HG02973 (cell line): ENCODE measurements around the gene C10orf143.
"Not testable (repeated sequence)": the region's sequence is repeated elsewhere in the genome, so short reads cannot be mapped to it uniquely, and the experiment has no call there.

Experiments used
- ATAC-seq: cut with Tn5 transposase; IDR thresholded peaks from one replicate; pipeline ENCODE4 v1.9.1; 2021; ENCODE audit warnings: moderate library complexity; ENCODE audit not compliant: unreplicated experiment

The C10orf143 gene

GRCh38 chr10:130110246-130111112 lies at the start of gene C10orf143:
C10orf143 (minus strand) TSS chr10:130110830; CDS start chr10:130110772, 58 bp downstream.
- ATAC-seq = peak; percentile 81

GRCh38 chr10:130159192-130159794 lies 48.7 kb upstream of the C10orf143 start:
- no peak for ATAC-seq

GRCh38 chr10:130146042-130146441 lies 35.4 kb upstream of the C10orf143 start:
- ATAC-seq = no peak

- ATAC-seq = peak; percentile 76
These were observed 31.2 kb upstream of the C10orf143 start for GRCh38 chr10:130141878-130142277.

GRCh38 chr10:130141460-130141859 lies 30.8 kb upstream of the C10orf143 start:
- ATAC-seq = no peak

GRCh38 chr10:130141038-130141437 lies 30.4 kb upstream of the C10orf143 start:
- no peak for ATAC-seq

- no peak for ATAC-seq
These were observed 29.8 kb upstream of the C10orf143 start for GRCh38 chr10:130140425-130140824.

GRCh38 chr10:130138479-130138866 lies 27.8 kb upstream of the C10orf143 start:
- no peak for ATAC-seq

- no peak for ATAC-seq
These were observed 27.2 kb upstream of the C10orf143 start for GRCh38 chr10:130137659-130138478.

- ATAC-seq = no peak
These were observed 26.4 kb upstream of the C10orf143 start for GRCh38 chr10:130137090-130137448.

GRCh38 chr10:130136226-130137089 lies 25.8 kb upstream of the C10orf143 start, which contains the start of gene GLRX3:
GLRX3 (plus strand) TSS chr10:130136391; CDS start chr10:130136421, 30 bp downstream.
- peak; percentile 76 for ATAC-seq

GRCh38 chr10:130135676-130136225 lies 25.1 kb upstream of the C10orf143 start:
- peak; percentile 11 for ATAC-seq

GRCh38 chr10:130128922-130129321 lies 18.3 kb upstream of the C10orf143 start:
- ATAC-seq = no peak

- no peak for ATAC-seq
These were observed 17.6 kb upstream of the C10orf143 start for GRCh38 chr10:130128062-130128781.

- ATAC-seq = peak; percentile 96
These were observed 16.9 kb upstream of the C10orf143 start for GRCh38 chr10:130127364-130128061.

GRCh38 chr10:130121486-130122079 lies 11.0 kb upstream of the C10orf143 start:
- ATAC-seq = no peak

- not testable (repeated sequence) for ATAC-seq
These were observed 6.9 kb upstream of the C10orf143 start for GRCh38 chr10:130117535-130117934.

- ATAC-seq = not testable (repeated sequence)
These were observed 6.3 kb upstream of the C10orf143 start for GRCh38 chr10:130116942-130117341.
